ENCODE measurements around the gene PCBP3.

GRCh38 chr21:45787371-45787770, 143.8 kb downstream of the PCBP3 start:
- TF ChIP-seq TAF1 (IDR thresholded peaks at IDR 0.05; ENCODE audit: borderline replicate concordance, low read depth, low read length) (no peak), POLR2A (IDR thresholded peaks at IDR 0.05; ENCODE audit: low read depth, low read length) (no peak), POLR2AphosphoS5 (IDR thresholded peaks at IDR 0.05; ENCODE audit: low read depth, low read length) (no peak)
